NCI-H2171 (cell line): ENCODE results near the gene SULT2B1.
"Not testable (repeated sequence)": the region's sequence is repeated elsewhere in the genome, so short reads cannot be mapped to it uniquely, and the experiment has no call there.

Source experiments
- DNase-seq: peaks from one replicate; lab custom pipeline; 2025; lab: John Stamatoyannopoulos, UW

SULT2B1 gene

GRCh38 chr19:48618916-48619691, 67.1 kb downstream of the SULT2B1 start, which contains the start of the genes RPL18 and SPHK2:
Gene RPL18 (minus strand): TSS chr19:48619178. CDS start chr19:48619143, 35 bp downstream.
Gene SPHK2 (plus strand): TSS chr19:48619506. CDS start chr19:48620515, 1,009 bp downstream.
- peak; percentile 97 for DNase-seq

- DNase-seq, result no peak
Measured at GRCh38 chr19:48619692-48620585, 68.0 kb downstream of the SULT2B1 start.

- peak; percentile 45 for DNase-seq
Measured at GRCh38 chr19:48623556-48624066, 71.6 kb downstream of the SULT2B1 start.

GRCh38 chr19:48624067-48624594, 72.2 kb downstream of the SULT2B1 start:
- peak; percentile 97 for DNase-seq

GRCh38 chr19:48624791-48625723, 73.1 kb downstream of the SULT2B1 start:
- peak; percentile 29 for DNase-seq

- DNase-seq, result no peak
Measured at GRCh38 chr19:48625891-48626327, 73.9 kb downstream of the SULT2B1 start.

- DNase-seq, result no peak
Measured at GRCh38 chr19:48627201-48627864, 75.4 kb downstream of the SULT2B1 start.

GRCh38 chr19:48627865-48628314, 75.9 kb downstream of the SULT2B1 start:
- no peak for DNase-seq

GRCh38 chr19:48628486-48629296, 76.7 kb downstream of the SULT2B1 start:
- no peak for DNase-seq

- DNase-seq, result no peak
Measured at GRCh38 chr19:48629297-48629598, 77.3 kb downstream of the SULT2B1 start.

GRCh38 chr19:48629599-48630295, 77.8 kb downstream of the SULT2B1 start:
- DNase-seq, result peak; percentile 47

- no peak for DNase-seq
Measured at GRCh38 chr19:48630296-48631063, 78.5 kb downstream of the SULT2B1 start.

GRCh38 chr19:48631225-48631624, 79.3 kb downstream of the SULT2B1 start:
- no peak for DNase-seq

GRCh38 chr19:48632286-48632685, 80.3 kb downstream of the SULT2B1 start:
- DNase-seq, result not testable (repeated sequence)

GRCh38 chr19:48632692-48633147, 80.7 kb downstream of the SULT2B1 start:
- DNase-seq, result no peak

GRCh38 chr19:48633148-48634035, 81.4 kb downstream of the SULT2B1 start:
- no peak for DNase-seq

GRCh38 chr19:48634036-48634342, 82.0 kb downstream of the SULT2B1 start:
- DNase-seq, result no peak
